GM13976 (cell line): ENCODE measurements around the gene HIVEP3.
A peak's percentile ranks its signal among the peaks of the same experiment; 100 is the strongest.

Source experiments
- DNase-seq: peaks from one replicate; pipeline ENCODE4 v3.0.0; 2012; ENCODE audit warnings: low spot score
- in situ Hi-C: fragments of 300-500 bp; cut with MboI; formaldehyde crosslinking; loops from one replicate; pipeline ENCODE4 v1.12.0; 2022; ENCODE audit warnings: low sequenced_read_pairs, mixed read lengths, inconsistent platforms; ENCODE audit not compliant: unreplicated experiment
- TF ChIP-seq, protein P1 (sequence below): IDR thresholded peaks from 2 replicates; pipeline ENCODE4 v1.5.1; 2012; ENCODE audit warnings: borderline replicate concordance, mild to moderate bottlenecking; ENCODE audit not compliant: insufficient read depth; ENCODE audit errors: extremely low read depth, missing control alignments, control extremely low read depth

HIVEP3 gene

GRCh38 chr1:41768583-41768982 is 150.1 kb downstream of the HIVEP3 start:
- in situ Hi-C loops: no loop called here
- no peak for DNase-seq
- TF ChIP-seq, protein P1, sequence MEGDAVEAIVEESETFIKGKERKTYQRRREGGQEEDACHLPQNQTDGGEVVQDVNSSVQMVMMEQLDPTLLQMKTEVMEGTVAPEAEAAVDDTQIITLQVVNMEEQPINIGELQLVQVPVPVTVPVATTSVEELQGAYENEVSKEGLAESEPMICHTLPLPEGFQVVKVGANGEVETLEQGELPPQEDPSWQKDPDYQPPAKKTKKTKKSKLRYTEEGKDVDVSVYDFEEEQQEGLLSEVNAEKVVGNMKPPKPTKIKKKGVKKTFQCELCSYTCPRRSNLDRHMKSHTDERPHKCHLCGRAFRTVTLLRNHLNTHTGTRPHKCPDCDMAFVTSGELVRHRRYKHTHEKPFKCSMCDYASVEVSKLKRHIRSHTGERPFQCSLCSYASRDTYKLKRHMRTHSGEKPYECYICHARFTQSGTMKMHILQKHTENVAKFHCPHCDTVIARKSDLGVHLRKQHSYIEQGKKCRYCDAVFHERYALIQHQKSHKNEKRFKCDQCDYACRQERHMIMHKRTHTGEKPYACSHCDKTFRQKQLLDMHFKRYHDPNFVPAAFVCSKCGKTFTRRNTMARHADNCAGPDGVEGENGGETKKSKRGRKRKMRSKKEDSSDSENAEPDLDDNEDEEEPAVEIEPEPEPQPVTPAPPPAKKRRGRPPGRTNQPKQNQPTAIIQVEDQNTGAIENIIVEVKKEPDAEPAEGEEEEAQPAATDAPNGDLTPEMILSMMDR: no peak

GRCh38 chr1:41767534-41768525 is 150.9 kb downstream of the HIVEP3 start:
- TF ChIP-seq, protein P1: no peak
- in situ Hi-C loops: no loop called here

GRCh38 chr1:41766546-41766945 is 152.2 kb downstream of the HIVEP3 start:
- TF ChIP-seq, protein P1: no peak
- in situ Hi-C loops: no loop called here
- no peak for DNase-seq

More at GRCh38 chr1:41767534-41768525, 150.9 kb downstream of the HIVEP3 start:
- no peak for DNase-seq

DNA sequence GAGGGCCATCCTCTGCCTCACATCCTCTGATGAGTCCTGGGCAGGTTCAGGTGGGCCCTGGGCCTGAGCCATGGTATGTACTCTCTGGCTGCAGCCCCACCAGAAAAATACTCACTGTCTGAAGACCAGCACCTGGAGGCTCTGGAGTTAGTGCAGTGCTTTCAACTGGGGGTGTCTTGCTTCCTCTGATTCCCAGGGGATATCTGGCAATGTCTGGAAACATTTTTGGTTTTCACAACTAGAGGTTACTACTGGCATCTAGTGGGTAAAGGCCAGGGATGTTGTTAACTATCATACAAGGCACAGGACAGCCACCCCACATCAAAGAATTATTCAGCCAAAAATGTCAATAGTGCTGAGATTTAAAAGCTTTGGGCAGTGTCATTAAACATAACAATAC is 152.7 kb downstream of the HIVEP3 start:
- TF ChIP-seq, protein P1: peak; percentile 6
- no peak for DNase-seq
- in situ Hi-C loops: no loop called here

DNA sequence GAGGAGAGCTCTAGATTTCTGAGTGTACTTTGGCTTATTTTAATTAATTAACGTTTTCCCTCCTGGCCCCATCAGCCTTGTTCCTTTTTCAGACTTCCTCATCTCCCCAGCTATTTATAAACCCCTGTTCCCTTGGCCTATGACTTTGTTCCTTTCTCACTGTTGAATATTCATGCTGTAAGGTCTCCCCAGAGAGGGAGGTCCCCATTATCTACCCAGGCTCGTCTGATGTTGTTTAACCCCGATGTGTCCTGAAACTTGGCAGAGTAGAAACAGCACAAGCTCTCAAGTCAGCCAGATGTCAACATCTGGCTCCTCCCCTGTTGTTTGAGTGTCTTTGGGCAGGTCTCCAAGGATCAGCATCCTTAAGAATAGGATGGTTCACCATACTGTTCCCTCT is 153.6 kb downstream of the HIVEP3 start:
- TF ChIP-seq, protein P1: no peak
- peak; percentile 49 for DNase-seq
- in situ Hi-C loops: no loop called here

GRCh38 chr1:41764656-41765055 is 154.1 kb downstream of the HIVEP3 start:
- TF ChIP-seq, protein P1: no peak
- in situ Hi-C loops: no loop called here
- DNase-seq: no peak
